ENCODE data around the gene NXPH4. TPM values are rescaled to one million over a fixed set of nuclear protein-coding genes. Genes with fewer than 3 reads are reported as not detected.
A peak's percentile ranks its signal among the peaks of the same experiment; 100 is the strongest.

NXPH4 gene
- total RNA-seq, 1 donor from 2014 or later = 15.1 TPM

- peaks cover 20% of the 10 kb centered on the region for H3K36me3 Mint-ChIP-seq
- TF ChIP-seq, protein P1, sequence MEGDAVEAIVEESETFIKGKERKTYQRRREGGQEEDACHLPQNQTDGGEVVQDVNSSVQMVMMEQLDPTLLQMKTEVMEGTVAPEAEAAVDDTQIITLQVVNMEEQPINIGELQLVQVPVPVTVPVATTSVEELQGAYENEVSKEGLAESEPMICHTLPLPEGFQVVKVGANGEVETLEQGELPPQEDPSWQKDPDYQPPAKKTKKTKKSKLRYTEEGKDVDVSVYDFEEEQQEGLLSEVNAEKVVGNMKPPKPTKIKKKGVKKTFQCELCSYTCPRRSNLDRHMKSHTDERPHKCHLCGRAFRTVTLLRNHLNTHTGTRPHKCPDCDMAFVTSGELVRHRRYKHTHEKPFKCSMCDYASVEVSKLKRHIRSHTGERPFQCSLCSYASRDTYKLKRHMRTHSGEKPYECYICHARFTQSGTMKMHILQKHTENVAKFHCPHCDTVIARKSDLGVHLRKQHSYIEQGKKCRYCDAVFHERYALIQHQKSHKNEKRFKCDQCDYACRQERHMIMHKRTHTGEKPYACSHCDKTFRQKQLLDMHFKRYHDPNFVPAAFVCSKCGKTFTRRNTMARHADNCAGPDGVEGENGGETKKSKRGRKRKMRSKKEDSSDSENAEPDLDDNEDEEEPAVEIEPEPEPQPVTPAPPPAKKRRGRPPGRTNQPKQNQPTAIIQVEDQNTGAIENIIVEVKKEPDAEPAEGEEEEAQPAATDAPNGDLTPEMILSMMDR (conservative IDR thresholded peaks at IDR 0.05) = peak; percentile 82
- peaks cover 19% of the 10 kb centered on the region for H3K4me1 Mint-ChIP-seq (ENCODE audit: unreplicated experiment)
- peak; percentile 85 for DNase-seq (ENCODE audit: extremely low spot score, unreplicated experiment)
- H3K9me3 Mint-ChIP-seq = no peaks in the 10 kb centered on the region
- no peak overlapping the region for H3K4me3 Mint-ChIP-seq
- peak overlapping the region; percentile 41 for H3K27ac Mint-ChIP-seq
- H3K27me3 Mint-ChIP-seq = no peaks in the 10 kb centered on the region
Measured at GRCh38 chr12:57175428-57176138, 41.0 kb upstream of the NXPH4 start.

GRCh38 chr12:57176139-57176477 lies 40.5 kb upstream of the NXPH4 start:
- H3K27ac Mint-ChIP-seq = no peak overlapping the region
- TF ChIP-seq, protein P1 (conservative IDR thresholded peaks at IDR 0.05) = peak; percentile 13
- peaks cover 15% of the 10 kb centered on the region for H3K4me1 Mint-ChIP-seq (ENCODE audit: unreplicated experiment)
- H3K9me3 Mint-ChIP-seq = no peaks in the 10 kb centered on the region
- H3K27me3 Mint-ChIP-seq = no peaks in the 10 kb centered on the region
- no peak overlapping the region for H3K4me3 Mint-ChIP-seq
- no peak for DNase-seq (ENCODE audit: extremely low spot score, unreplicated experiment)
- peaks cover 18% of the 10 kb centered on the region for H3K36me3 Mint-ChIP-seq

- Mint-ChIP-seq H3K36me3 (peaks cover 21% of the 10 kb centered on the region), H3K9me3 (no peaks in the 10 kb centered on the region), H3K4me3 (no peak overlapping the region), H3K27ac (no peak overlapping the region), H3K27me3 (no peaks in the 10 kb centered on the region), H3K4me1 (ENCODE audit: unreplicated experiment) (peaks cover 18% of the 10 kb centered on the region)
- TF ChIP-seq, protein P1 (conservative IDR thresholded peaks at IDR 0.05) = no peak
- no peak for DNase-seq (ENCODE audit: extremely low spot score, unreplicated experiment)
Measured at GRCh38 chr12:57176846-57177245, 39.7 kb upstream of the NXPH4 start.

DNA sequence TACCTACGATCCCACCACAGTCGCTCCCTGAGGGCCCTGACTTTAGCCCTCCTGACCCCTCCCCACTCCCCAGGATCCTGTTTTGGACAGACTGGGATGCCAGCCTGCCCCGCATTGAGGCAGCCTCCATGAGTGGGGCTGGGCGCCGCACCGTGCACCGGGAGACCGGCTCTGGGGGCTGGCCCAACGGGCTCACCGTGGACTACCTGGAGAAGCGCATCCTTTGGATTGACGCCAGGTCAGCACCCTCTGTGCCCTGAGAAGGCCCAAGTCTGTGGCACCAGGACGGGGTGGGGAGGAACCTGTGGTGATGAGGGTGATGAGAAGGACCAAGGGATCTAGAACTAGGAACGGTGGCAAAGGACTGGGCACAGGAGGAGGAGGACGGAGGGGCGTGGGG lies 39.2 kb upstream of the NXPH4 start:
- TF ChIP-seq, protein P1 (conservative IDR thresholded peaks at IDR 0.05) = no peak
- Mint-ChIP-seq H3K4me1 (ENCODE audit: unreplicated experiment) (peaks cover 19% of the 10 kb centered on the region), H3K9me3 (no peaks in the 10 kb centered on the region), H3K27ac (no peak overlapping the region), H3K36me3 (peaks cover 22% of the 10 kb centered on the region), H3K27me3 (no peaks in the 10 kb centered on the region), H3K4me3 (no peak overlapping the region)
- no peak for DNase-seq (ENCODE audit: extremely low spot score, unreplicated experiment)

DNA sequence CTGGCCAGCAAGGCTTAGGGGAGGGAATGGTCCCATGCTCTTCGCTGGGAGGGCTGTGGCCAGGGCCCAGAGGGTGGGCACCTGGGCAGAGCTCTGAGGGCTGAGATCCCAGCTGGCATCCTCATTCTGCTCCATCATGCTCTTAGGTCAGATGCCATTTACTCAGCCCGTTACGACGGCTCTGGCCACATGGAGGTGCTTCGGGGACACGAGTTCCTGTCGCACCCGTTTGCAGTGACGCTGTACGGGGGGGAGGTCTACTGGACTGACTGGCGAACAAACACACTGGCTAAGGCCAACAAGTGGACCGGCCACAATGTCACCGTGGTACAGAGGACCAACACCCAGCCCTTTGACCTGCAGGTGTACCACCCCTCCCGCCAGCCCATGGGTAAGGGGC lies 38.4 kb upstream of the NXPH4 start:
- no peak overlapping the region for H3K27ac Mint-ChIP-seq
- no peaks in the 10 kb centered on the region for H3K27me3 Mint-ChIP-seq
- H3K4me1 Mint-ChIP-seq (ENCODE audit: unreplicated experiment) = peaks cover 17% of the 10 kb centered on the region
- H3K9me3 Mint-ChIP-seq = no peaks in the 10 kb centered on the region
- DNase-seq (ENCODE audit: extremely low spot score, unreplicated experiment) = no peak
- TF ChIP-seq, protein P1 (conservative IDR thresholded peaks at IDR 0.05) = no peak
- H3K4me3 Mint-ChIP-seq = no peak overlapping the region
- H3K36me3 Mint-ChIP-seq = peaks cover 19% of the 10 kb centered on the region

Data from type B pancreatic cell (in vitro differentiated cells).